KBM-7 (cell line): ENCODE measurements around the gene HPSE2.
A peak's percentile ranks its signal among the peaks of the same experiment; 100 is the strongest.
"Not testable (repeated sequence)": the region's sequence is repeated elsewhere in the genome, so short reads cannot be mapped to it uniquely, and the experiment has no call there.

Source experiments
- DNase-seq: peaks from one replicate; pipeline ENCODE4 v3.0.0-alpha.2; 2015
- in situ Hi-C: fragments of 300-500 bp; cut with MboI; formaldehyde crosslinking; loops from 2 replicates; pipeline ENCODE4 v1.14.3; 2020; ENCODE audit warnings: low sequenced_read_pairs, low pct_unique_long_range_greater_than_20kb, mixed read lengths

The HPSE2 gene

DNA sequence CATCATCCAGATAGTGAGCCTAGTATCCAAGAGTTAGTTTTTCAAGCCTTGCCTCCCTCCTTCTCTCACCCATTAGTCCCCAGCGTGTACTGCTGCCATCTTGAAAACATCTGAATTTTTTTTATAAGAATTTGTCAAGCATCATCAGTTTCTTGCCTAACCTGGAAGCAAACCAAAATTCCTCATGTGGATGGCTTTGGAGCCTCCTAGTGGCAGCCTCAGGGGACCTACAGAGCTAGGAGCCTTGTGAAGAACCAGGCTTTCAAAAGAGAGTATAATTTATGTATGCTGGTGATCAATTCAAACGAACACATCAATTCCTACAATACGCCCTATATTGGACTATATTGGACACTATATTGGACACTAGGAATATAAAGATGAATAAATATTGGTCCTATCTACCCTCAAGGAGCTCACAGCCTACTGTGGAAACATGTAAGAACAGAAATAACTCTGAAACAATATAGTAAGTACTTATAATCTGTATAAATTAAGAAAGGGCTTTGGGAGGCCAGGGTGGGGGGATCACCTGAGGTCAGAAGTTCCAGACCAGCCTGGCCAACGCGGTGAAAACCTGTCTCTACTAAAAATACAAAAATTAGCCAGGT, 63.4 kb downstream of the HPSE2 start:
- in situ Hi-C loops: no loop called here
- peak; percentile 19 for DNase-seq

- in situ Hi-C loops: no loop called here
These were observed 65.5 kb downstream of the HPSE2 start for GRCh38 chr10:99170116-99170675.

DNA sequence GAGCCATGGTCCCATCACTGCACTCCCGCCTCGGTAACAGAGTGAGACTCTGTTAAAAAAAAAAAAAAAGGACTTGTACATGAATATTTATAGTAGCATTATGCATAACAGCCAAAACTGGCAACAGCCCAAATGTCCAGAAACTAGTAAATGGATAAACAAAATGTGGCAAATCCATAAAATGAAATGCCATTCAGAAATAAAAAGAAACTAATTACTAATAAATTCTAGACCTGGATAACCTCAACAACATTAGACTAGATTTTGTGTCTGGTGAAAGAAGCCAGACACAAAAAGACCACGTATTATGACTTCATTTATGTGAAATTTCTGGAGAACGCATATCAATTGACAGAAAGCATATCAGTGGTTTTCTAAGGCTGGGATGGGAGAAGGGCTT, 74.5 kb downstream of the HPSE2 start:
- in situ Hi-C loops: no loop called here
- no peak for DNase-seq

More at GRCh38 chr10:99170116-99170675, 65.5 kb downstream of the HPSE2 start:
- DNase-seq: no peak

DNA sequence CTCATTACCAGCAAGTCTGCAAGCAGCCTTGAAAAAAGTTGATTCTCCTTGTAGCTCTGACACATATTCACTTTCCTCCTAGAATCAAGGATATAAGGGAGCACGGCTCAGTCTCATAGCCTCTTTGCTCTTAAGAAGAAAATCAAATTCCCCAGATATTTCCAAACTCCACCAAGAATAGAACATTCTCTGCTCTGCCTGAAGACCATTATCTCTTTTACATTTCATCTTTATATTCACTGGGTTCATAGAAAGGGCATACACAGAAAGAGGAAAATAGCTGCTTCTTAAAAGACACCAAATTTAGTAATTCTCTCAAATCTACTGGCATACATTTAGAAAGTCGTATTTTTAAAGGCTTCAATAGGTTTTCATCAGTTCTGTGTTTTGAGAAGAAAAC, 92.0 kb downstream of the HPSE2 start:
- in situ Hi-C loops: no loop called here
- no peak for DNase-seq

GRCh38 chr10:99143011-99143410, 92.6 kb downstream of the HPSE2 start:
- in situ Hi-C loops: no loop called here
- no peak for DNase-seq

DNA sequence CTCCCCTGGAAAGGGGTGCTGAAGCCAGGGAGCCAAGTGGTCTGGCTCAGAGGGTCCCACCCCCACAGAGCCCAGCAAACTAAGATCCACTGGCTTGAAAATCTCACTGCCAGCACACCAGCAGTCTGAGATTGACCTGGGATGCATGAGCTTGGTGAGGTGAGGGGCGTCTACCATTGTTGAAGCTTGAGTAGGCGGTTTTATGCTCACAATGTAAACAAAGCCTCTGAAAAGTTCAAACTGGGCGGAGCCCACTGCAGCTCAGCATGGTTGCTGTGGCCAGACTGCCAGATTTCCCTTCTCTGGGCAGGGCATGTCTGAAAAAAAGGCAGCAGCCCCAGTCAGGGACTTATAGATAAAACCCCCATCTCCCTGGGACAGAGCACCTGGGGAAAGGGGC, 102.8 kb downstream of the HPSE2 start:
- DNase-seq, in situ Hi-C loops: not testable (repeated sequence)

DNA sequence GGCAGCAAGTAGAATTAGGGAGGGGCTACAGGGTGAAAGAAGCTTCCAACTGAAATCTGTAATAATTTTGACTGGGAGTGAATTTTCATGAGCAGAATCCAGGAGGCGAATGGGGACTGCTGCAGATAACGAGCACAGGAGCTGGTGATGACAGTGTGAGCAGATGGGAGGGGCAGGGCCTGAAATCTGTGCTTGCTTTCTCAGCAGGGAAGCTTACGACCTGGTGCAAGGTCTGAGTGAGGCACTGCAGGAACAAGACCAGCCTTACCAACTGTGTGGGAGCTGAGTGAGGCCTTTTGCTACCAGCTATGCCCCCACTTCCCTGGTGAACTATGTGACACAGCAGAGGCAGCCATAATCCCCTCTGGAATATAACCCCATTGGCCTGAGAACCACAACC, 109.8 kb downstream of the HPSE2 start:
- in situ Hi-C loops: no loop called here
- DNase-seq: no peak

DNA sequence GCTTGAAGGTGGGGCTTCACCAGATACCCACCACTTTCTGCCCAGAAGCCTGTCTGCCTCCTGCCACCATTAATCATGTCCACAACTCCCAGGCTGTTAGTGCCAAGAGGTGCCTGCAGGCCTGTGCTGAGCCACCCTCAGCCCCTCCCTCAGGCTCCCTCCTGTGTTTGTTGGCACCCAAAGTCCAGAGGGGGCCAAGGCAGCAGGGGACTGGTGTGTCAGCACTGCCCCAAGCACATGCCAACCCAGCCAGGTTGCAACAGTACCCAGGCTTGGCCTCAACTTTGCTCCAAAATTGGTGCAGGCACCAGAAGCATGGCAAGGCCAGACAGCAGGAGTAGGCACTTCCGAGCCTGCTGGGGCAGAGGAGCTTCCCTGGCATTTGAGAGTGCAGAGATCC, 111.3 kb downstream of the HPSE2 start:
- in situ Hi-C loops: no loop called here
- DNase-seq: no peak

GRCh38 chr10:99123851-99124250, 111.8 kb downstream of the HPSE2 start:
- DNase-seq: no peak
- in situ Hi-C loops: no loop called here

DNA sequence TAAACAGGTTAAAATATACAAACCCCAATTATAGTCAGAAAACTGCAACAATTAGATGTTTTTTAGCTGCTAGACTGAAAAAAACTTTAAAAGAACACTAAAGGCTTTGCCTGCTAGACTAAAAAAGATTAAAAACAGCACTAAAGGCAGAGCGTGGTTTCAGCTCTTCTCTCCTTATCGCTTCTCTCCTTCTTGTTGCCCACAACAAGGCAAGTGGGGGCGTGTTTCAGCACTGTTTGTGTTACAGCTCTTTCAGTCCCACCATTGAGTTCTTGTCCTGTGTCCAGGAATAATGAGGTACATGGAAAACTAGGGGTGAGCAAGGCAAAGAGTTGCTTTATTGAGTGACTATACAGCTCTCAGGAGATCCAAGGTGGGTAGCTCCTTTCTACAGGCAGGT, 112.3 kb downstream of the HPSE2 start:
- in situ Hi-C loops: no loop called here
- DNase-seq: no peak

DNA sequence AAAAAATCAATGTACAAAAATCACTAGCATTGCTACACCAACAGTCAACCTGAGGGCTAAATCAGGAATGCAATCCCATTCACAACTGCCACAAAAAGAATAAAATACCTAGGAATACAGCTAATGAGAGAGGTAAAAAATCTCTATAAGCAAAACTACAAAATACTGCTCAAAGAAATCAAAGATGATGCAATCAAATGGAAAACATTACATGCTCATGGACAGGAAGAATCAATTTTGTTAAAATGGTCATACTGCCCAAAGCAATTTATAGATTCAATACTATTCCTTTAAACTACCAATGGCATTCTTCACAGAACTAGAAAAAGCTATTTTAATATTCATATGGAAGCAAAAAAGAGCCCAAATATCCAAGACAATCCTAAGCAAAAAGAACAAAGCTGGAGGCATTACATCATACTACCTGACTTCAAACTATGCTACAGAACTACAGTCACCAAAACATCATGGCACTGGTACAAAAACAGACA, 116.3 kb downstream of the HPSE2 start:
- no peak for DNase-seq
- in situ Hi-C loops: no loop called here

- in situ Hi-C loops: no loop called here
- peak; percentile 51 for DNase-seq
These were observed 119.9 kb downstream of the HPSE2 start for GRCh38 chr10:99115703-99116102.

DNA sequence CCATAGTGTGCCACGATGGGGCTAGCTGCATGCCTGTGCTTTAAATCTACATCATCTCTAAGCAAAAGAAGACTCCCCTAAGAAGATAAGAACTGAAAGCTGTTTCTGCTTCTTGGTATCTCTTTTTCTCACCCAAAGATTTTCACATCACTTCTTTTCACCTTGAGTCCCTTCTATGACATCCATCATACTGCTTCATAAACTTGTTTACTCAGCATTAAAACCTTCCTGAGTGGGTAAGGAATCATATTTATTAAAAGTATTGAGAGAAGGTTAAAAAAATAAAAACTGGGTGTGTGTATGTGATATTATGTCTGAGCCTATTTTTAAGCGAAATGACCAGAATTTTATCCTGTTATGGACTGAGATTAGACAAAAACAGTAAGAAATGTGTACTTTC, 150.3 kb downstream of the HPSE2 start:
- DNase-seq: no peak
- in situ Hi-C loops: no loop called here

DNA sequence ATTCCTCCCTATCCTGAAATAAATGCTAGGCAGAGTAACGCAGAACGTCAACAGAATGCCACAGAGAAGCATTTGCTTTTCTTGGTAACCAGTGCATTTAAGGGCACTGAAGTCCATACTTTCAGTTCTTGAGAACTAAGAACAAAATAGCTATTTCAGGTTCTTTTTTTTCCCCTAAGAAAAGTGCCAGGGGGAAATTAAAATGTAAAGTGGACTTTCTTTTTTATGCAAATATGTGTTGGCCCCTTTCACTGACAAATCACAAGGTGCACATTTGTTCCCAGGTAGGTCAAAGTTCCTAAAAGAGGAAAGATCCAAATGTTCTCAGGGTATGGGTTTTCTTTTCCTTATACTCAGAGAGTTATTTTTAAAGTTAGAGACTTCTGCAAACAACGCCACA, 151.5 kb downstream of the HPSE2 start:
- DNase-seq: no peak
- in situ Hi-C loops: no loop called here

- in situ Hi-C loops: no loop called here
- no peak for DNase-seq
These were observed 155.2 kb downstream of the HPSE2 start for GRCh38 chr10:99080275-99080945.

DNA sequence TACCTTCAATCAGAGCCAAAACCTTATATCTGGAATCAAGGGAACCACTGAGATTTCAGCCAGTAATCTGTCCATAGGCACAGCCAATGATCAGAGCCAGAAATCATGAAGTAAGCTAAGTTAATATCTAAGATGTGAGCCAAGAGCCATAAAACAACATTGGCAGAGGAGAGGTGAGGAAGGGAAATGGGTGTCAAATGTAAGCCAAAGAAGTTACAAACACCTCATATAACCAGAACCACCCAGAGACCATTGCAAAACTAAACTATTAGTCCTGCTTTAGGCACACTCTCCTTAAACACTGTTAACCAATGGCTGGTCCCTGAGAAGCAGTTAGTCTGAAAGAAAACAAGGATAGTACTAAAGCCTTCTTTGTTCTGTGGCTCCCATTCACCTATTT, 173.1 kb downstream of the HPSE2 start:
- in situ Hi-C loops: no loop called here
- no peak for DNase-seq

- no peak for DNase-seq
- in situ Hi-C loops: no loop called here
These were observed 176.9 kb downstream of the HPSE2 start for GRCh38 chr10:99058762-99059161.

DNA sequence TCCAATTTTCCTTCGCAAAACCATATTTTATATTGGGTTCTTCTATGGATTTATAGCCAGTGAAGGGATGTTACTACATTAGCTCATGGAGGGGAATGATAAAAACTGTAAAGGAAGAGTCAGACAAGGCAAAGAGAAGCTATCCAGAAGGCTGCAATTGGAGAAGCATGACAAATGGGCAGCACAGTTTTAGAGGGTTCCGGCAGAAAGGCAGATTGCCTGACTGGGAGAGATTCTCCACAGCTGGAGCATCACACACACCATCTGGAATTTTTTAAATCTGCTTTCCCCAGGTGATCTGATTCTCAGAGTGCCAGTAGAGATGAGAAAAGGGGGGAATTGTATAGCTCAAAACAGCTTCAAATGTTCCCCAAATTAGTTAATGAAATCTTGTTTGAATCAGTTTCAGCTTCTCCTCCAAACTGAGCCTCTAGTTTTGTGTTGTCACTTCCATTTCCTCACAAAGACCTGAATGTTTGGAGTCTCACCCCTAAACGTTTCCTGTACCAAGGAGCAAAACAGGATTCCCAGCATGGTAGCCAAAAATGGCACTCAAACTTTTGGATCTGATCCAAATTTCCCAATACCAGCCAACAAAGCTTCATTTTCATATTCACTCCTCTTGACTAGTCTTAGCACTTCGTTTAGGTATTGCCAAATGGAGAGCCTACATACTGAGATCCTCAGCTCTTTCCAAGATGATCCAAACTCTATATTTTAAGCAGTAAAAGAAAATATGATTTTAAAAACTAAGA, 177.5 kb downstream of the HPSE2 start:
- in situ Hi-C loops: no loop called here
- no peak for DNase-seq

- no peak for DNase-seq
- in situ Hi-C loops: loop anchor here (25.0 kb wide), 1 partner anchor 583 kb away; no protein-coding TSS in a partner anchor
These were observed 190.0 kb downstream of the HPSE2 start for GRCh38 chr10:99045671-99046070.
